HG03108 (cell line): Measurements from ENCODE around the gene ENPP1.

Experiments
- ATAC-seq: cut with Tn5 transposase; IDR thresholded peaks from one replicate; pipeline ENCODE4 v1.9.1; 2021; ENCODE audit warnings: moderate library complexity; ENCODE audit not compliant: unreplicated experiment

The ENPP1 gene

GRCh38 chr6:131784561-131784960 lies 23.3 kb upstream of the ENPP1 start:
- ATAC-seq = no peak

GRCh38 chr6:131787079-131787478 lies 20.7 kb upstream of the ENPP1 start:
- no peak for ATAC-seq

- ATAC-seq = no peak
Observed at GRCh38 chr6:131787766-131788712, 19.8 kb upstream of the ENPP1 start.

- no peak for ATAC-seq
Observed at GRCh38 chr6:131789219-131789618, 18.6 kb upstream of the ENPP1 start.

- ATAC-seq = no peak
Observed at GRCh38 chr6:131791476-131791875, 16.3 kb upstream of the ENPP1 start.

- ATAC-seq = no peak
Observed at GRCh38 chr6:131792091-131792496, 15.7 kb upstream of the ENPP1 start.

GRCh38 chr6:131795366-131795765 lies 12.5 kb upstream of the ENPP1 start:
- ATAC-seq = no peak

- ATAC-seq = no peak
Observed at GRCh38 chr6:131802347-131802746, 5.5 kb upstream of the ENPP1 start.

GRCh38 chr6:131803007-131803769 lies 4.6 kb upstream of the ENPP1 start:
- no peak for ATAC-seq

GRCh38 chr6:131804131-131804530 lies 3.7 kb upstream of the ENPP1 start:
- ATAC-seq = no peak

GRCh38 chr6:131807321-131807643 lies 538 bp upstream of the ENPP1 start:
- no peak for ATAC-seq

GRCh38 chr6:131808460-131809269 lies 845 bp downstream of the ENPP1 start:
- no peak for ATAC-seq

GRCh38 chr6:131811500-131811899 lies 3.7 kb downstream of the ENPP1 start:
- ATAC-seq = no peak

- no peak for ATAC-seq
Observed at GRCh38 chr6:131813991-131814390, 6.2 kb downstream of the ENPP1 start.

- ATAC-seq = no peak
Observed at GRCh38 chr6:131816869-131817268, 9.0 kb downstream of the ENPP1 start.

GRCh38 chr6:131819572-131820124 lies 11.8 kb downstream of the ENPP1 start:
- ATAC-seq = no peak

- no peak for ATAC-seq
Observed at GRCh38 chr6:131821010-131821807, 13.4 kb downstream of the ENPP1 start.

GRCh38 chr6:131822119-131822518 lies 14.3 kb downstream of the ENPP1 start:
- ATAC-seq = no peak

GRCh38 chr6:131823276-131823902 lies 15.6 kb downstream of the ENPP1 start:
- no peak for ATAC-seq

- ATAC-seq = no peak
Observed at GRCh38 chr6:131825946-131826345, 18.1 kb downstream of the ENPP1 start.
